Brain microvascular endothelial cell (primary cell): ENCODE results near the gene USB1.

Source experiments
- DNase-seq: peaks from one replicate; pipeline ENCODE4 v3.0.0-alpha.2; 2020
- H3K27ac ChIP-seq: fragments of 250-450 bp; sonication (Bioruptor Pico); 2 replicates; pipeline ENCODE4 v1.5.1; 2020; ENCODE audit warnings: mild to moderate bottlenecking, moderate library complexity
- H3K27me3 ChIP-seq: fragments of 250-450 bp; sonication (Bioruptor Pico); replicated peaks from 2 replicates; pipeline ENCODE4 v1.5.1; 2020; ENCODE audit warnings: mild to moderate bottlenecking
- H3K36me3 ChIP-seq: fragments of 250-450 bp; sonication (Bioruptor Pico); replicated peaks from 2 replicates; pipeline ENCODE4 v1.5.1; 2020; ENCODE audit warnings: mild to moderate bottlenecking
- H3K4me3 ChIP-seq: 2 replicates; pipeline ENCODE4 v1.5.1; 2011; ENCODE audit warnings: low read depth, mild to moderate bottlenecking, control low read depth, low read length, moderate library complexity
- in situ Hi-C: cut with HindIII; loops from 2 replicates; pipeline ENCODE4 v1.10.0; 2017; ENCODE audit warnings: low sequenced_read_pairs, low pct_ligation_motif_present
- TF ChIP-seq, protein P1 (sequence below): IDR thresholded peaks from 2 replicates; pipeline ENCODE4 v1.5.1; 2011; ENCODE audit warnings: low read depth, mild to moderate bottlenecking, moderate library complexity, low read length, control low read depth, inconsistent platforms; ENCODE audit errors: missing control alignments

Gene USB1

GRCh38 chr16:58056580-58056979, 55.4 kb downstream of the USB1 start:
- no peak overlapping the region for H3K4me3 ChIP-seq
- no peaks in the 10 kb centered on the region for H3K27me3 ChIP-seq
- no peaks in the 10 kb centered on the region for H3K36me3 ChIP-seq
- in situ Hi-C loops, result no loop called here
- H3K27ac ChIP-seq, result no peak overlapping the region
- TF ChIP-seq, protein P1, sequence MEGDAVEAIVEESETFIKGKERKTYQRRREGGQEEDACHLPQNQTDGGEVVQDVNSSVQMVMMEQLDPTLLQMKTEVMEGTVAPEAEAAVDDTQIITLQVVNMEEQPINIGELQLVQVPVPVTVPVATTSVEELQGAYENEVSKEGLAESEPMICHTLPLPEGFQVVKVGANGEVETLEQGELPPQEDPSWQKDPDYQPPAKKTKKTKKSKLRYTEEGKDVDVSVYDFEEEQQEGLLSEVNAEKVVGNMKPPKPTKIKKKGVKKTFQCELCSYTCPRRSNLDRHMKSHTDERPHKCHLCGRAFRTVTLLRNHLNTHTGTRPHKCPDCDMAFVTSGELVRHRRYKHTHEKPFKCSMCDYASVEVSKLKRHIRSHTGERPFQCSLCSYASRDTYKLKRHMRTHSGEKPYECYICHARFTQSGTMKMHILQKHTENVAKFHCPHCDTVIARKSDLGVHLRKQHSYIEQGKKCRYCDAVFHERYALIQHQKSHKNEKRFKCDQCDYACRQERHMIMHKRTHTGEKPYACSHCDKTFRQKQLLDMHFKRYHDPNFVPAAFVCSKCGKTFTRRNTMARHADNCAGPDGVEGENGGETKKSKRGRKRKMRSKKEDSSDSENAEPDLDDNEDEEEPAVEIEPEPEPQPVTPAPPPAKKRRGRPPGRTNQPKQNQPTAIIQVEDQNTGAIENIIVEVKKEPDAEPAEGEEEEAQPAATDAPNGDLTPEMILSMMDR, result no peak
- no peak for DNase-seq

DNA sequence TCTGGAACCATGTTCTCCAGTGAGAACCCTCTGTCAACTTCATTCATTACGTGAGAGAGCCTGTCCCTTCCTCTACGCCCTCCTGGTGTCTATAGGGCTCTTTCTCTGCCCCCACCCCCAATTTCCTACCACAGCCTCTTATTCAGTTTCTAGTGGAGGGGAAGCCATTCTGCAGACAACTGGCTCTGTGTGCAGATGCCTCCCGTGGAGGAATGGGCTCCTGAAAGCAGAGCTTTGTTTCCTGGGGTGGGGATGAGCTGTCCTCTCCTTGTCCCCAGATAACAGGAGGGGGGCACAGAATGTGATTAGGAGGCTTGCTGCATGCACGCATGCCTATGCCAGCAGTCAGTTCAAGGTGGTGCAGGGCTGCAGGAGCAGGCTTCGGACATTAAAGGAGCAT, 55.9 kb downstream of the USB1 start:
- Histone ChIP-seq H3K27ac (no peak overlapping the region), H3K36me3 (no peaks in the 10 kb centered on the region)
- in situ Hi-C loops, result no loop called here

GRCh38 chr16:58057784-58058183, 56.6 kb downstream of the USB1 start:
- Histone ChIP-seq H3K27ac (no peak overlapping the region), H3K4me3 (no peak overlapping the region), H3K36me3 (no peaks in the 10 kb centered on the region), H3K27me3 (no peaks in the 10 kb centered on the region)
- DNase-seq, result no peak
- in situ Hi-C loops, result no loop called here
- TF ChIP-seq, protein P1, result no peak

More for the DNA sequence above, 55.9 kb downstream of the USB1 start:
- TF ChIP-seq, protein P1, result no peak
- H3K27me3 ChIP-seq, result no peaks in the 10 kb centered on the region
- no peak for DNase-seq
- H3K4me3 ChIP-seq, result no peak overlapping the region

GRCh38 chr16:58062821-58063220, 61.6 kb downstream of the USB1 start:
- Histone ChIP-seq H3K36me3 (no peaks in the 10 kb centered on the region), H3K4me3 (no peak overlapping the region), H3K27ac (no peak overlapping the region), H3K27me3 (no peaks in the 10 kb centered on the region)
- no peak for DNase-seq
- TF ChIP-seq, protein P1, result no peak
- in situ Hi-C loops, result no loop called here

GRCh38 chr16:58063377-58064076, 62.3 kb downstream of the USB1 start:
- in situ Hi-C loops, result no loop called here
- TF ChIP-seq, protein P1, result no peak
- DNase-seq, result no peak
- H3K27me3 ChIP-seq, result no peaks in the 10 kb centered on the region
- no peaks in the 10 kb centered on the region for H3K36me3 ChIP-seq
- no peak overlapping the region for H3K4me3 ChIP-seq
- H3K27ac ChIP-seq, result no peak overlapping the region

DNA sequence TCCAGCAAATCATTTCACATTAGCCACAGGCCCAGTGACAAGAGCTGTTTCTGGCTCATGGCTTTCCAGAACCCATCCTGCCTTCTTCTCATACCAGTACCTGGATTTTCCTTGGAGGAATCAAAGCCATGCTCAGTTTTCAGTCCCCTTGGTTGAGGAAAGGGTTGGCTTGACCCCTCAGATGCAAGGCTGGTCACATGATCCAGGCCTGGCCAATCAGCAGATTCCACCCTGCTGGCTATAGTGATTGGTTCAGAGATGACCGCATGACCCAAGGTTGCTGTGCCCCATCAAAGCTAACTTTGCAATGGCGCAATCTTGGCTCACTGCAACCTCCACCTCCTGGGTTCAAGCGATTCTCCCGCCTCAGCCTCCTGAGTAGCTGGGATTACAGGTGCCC, 69.4 kb downstream of the USB1 start:
- H3K27ac ChIP-seq, result no peak overlapping the region
- H3K27me3 ChIP-seq, result no peaks in the 10 kb centered on the region
- no peak for DNase-seq
- TF ChIP-seq, protein P1, result no peak
- H3K36me3 ChIP-seq, result no peaks in the 10 kb centered on the region
- in situ Hi-C loops, result no loop called here
- no peak overlapping the region for H3K4me3 ChIP-seq
